HepG2 (cell line): ENCODE results near the gene SGSH. TPM values are rescaled to one million over a fixed set of nuclear protein-coding genes. Genes with fewer than 3 reads are reported as not detected.

Source experiments
- ARHGAP35 ChIP-seq: sonication (generic); formaldehyde crosslinking; IDR thresholded peaks from 2 replicates; pipeline ENCODE4 v1.9.0; 2022; ENCODE audit warnings: mild to moderate bottlenecking, inconsistent platforms, moderate library complexity, missing genetic modification reagents, borderline replicate concordance
- HNRNPL ChIP-seq: fragments of 200-400 bp; formaldehyde crosslinking; IDR thresholded peaks from 2 replicates; pipeline ENCODE4 v1.6.1; 2017; ENCODE audit warnings: mild to moderate bottlenecking, low read depth, low read length
- SAFB2 ChIP-seq: sonication (generic); formaldehyde crosslinking; IDR thresholded peaks from 2 replicates; pipeline ENCODE4 v1.5.1; 2020; ENCODE audit warnings: missing genetic modification reagents, low read depth, mild to moderate bottlenecking, borderline replicate concordance
- SIX4 ChIP-seq: sonication (generic); formaldehyde crosslinking; IDR thresholded peaks from 2 replicates; pipeline ENCODE4 v1.4.0; 2020; ENCODE audit warnings: missing genetic modification reagents
- SP4 ChIP-seq: sonication (generic); formaldehyde crosslinking; IDR thresholded peaks from 2 replicates; pipeline ENCODE4 v1.8.1; 2023; ENCODE audit warnings: mild to moderate bottlenecking, missing genetic modification reagents
- SYNCRIP ChIP-seq: fragments of 200-400 bp; formaldehyde crosslinking; IDR thresholded peaks from 2 replicates; pipeline ENCODE4 v1.6.1; 2018; ENCODE audit warnings: mild to moderate bottlenecking, low read depth, low read length; ENCODE audit not compliant: insufficient read depth
- TOE1 ChIP-seq: sonication (generic); formaldehyde crosslinking; IDR thresholded peaks from 2 replicates; pipeline ENCODE4 v1.4.0; 2020; ENCODE audit warnings: mild to moderate bottlenecking, missing genetic modification reagents
- ZFP37 ChIP-seq: sonication (generic); formaldehyde crosslinking; IDR thresholded peaks from 2 replicates; pipeline ENCODE4 v1.4.0; 2020; ENCODE audit warnings: missing genetic modification reagents, borderline replicate concordance
- ZNF329 ChIP-seq: sonication (generic); formaldehyde crosslinking; IDR thresholded peaks from 2 replicates; pipeline ENCODE4 v1.9.0; 2021; ENCODE audit warnings: low read depth, mild to moderate bottlenecking, missing genetic modification reagents
- ZNF7 ChIP-seq: IDR thresholded peaks from 2 replicates; pipeline ENCODE4 v1.6.1; 2016; ENCODE audit warnings: missing biosample characterization, missing genetic modification reagents
- ZNF703 ChIP-seq: sonication (generic); formaldehyde crosslinking; IDR thresholded peaks from 2 replicates; pipeline ENCODE4 v1.5.1; 2020; ENCODE audit warnings: missing genetic modification reagents, mild to moderate bottlenecking, moderate library complexity, borderline replicate concordance
- ZNF749 ChIP-seq: sonication (generic); formaldehyde crosslinking; IDR thresholded peaks from 2 replicates; pipeline ENCODE4 v1.8.0; 2022; ENCODE audit warnings: mild to moderate bottlenecking, missing genetic modification reagents, moderate library complexity, borderline replicate concordance
- polyA plus RNA-seq, 8 experiments: library from polyadenylated mRNA; depleted of rRNA in 3 of 8; stranded (reverse) in 7 of 8; unstranded in 1 of 8; fragments of >200 nt; fragmentation: Illumina TruSeq in 4 of 8; extraction: Trizol in 4 of 8; gene quantifications; 2 replicates each; pipeline versions ENCODE4 v1.2.1 to v1.2.3, GENCODE V29; 2011 to 2016; ENCODE audit warnings: low read depth in 4 of 8, missing spikeins in 1 of 8, mixed read lengths in 1 of 8; ENCODE audit not compliant: insufficient read depth in 1 of 8
- total RNA-seq, 5 experiments: library from RNA; depleted of rRNA; stranded (reverse); fragments of >200 nt; fragmentation: Illumina TruSeq; extraction: Trizol; gene quantifications; 2 replicates each; pipeline ENCODE4 v1.2.3, GENCODE V29; 2016; ENCODE audit warnings: low read depth in 1 of 5
- TF ChIP-seq, protein P1 (sequence below): sonication (generic); formaldehyde crosslinking; IDR thresholded peaks from one replicate; pipeline ENCODE4 v1.5.1; 2020; ENCODE audit warnings: mild to moderate bottlenecking, missing genetic modification reagents; ENCODE audit errors: not compliant biosample characterization
- TF ChIP-seq, protein P2 (sequence below): sonication (generic); formaldehyde crosslinking; IDR thresholded peaks from 2 replicates; pipeline ENCODE4 v1.9.0; 2021; ENCODE audit warnings: mild to moderate bottlenecking, missing genetic modification reagents

The SGSH gene
- total and polyA plus RNA-seq, 2 of the 13 experiments (the other 11 are each of a cell fraction or from before 2014, with no cell fraction given) = 12.2 to 17.6 TPM

DNA sequence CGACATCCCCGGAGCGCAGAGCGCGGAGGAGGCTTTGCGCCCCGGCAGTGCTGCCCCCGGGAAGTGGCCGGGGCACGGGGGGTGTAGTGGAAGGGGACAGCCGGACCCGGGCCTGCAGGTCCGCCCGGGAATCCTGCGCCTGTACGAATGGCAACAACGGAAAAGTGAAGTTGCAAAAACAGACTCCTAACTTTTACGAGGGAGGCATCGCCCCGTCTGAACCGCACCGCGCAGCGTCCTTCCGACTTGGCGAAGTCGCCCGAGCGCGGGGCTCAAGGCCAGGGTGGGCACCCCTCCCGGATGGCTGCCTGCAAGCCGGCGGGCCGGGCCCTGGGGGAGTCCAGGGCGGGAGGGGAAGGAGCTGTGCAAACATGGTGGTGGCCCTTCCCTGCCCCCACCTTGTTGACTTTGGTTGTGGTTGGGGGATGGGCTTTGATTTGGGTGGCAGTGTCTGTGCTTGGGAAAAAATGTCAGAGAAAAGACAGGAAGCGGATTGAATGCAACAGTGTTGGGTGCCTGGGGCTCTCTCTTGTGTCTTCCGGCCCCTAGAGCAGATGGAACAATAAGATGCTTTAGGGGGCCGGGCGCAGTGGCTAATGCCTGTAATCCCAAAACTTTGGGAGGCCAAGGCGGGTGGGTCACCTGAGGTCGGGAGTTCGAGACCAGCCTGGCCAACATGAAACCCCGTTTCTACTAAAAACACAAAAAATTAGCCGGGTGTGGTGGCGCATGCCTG lies 41.2 kb upstream of the SGSH start (continued):
- TF ChIP-seq, protein P1, sequence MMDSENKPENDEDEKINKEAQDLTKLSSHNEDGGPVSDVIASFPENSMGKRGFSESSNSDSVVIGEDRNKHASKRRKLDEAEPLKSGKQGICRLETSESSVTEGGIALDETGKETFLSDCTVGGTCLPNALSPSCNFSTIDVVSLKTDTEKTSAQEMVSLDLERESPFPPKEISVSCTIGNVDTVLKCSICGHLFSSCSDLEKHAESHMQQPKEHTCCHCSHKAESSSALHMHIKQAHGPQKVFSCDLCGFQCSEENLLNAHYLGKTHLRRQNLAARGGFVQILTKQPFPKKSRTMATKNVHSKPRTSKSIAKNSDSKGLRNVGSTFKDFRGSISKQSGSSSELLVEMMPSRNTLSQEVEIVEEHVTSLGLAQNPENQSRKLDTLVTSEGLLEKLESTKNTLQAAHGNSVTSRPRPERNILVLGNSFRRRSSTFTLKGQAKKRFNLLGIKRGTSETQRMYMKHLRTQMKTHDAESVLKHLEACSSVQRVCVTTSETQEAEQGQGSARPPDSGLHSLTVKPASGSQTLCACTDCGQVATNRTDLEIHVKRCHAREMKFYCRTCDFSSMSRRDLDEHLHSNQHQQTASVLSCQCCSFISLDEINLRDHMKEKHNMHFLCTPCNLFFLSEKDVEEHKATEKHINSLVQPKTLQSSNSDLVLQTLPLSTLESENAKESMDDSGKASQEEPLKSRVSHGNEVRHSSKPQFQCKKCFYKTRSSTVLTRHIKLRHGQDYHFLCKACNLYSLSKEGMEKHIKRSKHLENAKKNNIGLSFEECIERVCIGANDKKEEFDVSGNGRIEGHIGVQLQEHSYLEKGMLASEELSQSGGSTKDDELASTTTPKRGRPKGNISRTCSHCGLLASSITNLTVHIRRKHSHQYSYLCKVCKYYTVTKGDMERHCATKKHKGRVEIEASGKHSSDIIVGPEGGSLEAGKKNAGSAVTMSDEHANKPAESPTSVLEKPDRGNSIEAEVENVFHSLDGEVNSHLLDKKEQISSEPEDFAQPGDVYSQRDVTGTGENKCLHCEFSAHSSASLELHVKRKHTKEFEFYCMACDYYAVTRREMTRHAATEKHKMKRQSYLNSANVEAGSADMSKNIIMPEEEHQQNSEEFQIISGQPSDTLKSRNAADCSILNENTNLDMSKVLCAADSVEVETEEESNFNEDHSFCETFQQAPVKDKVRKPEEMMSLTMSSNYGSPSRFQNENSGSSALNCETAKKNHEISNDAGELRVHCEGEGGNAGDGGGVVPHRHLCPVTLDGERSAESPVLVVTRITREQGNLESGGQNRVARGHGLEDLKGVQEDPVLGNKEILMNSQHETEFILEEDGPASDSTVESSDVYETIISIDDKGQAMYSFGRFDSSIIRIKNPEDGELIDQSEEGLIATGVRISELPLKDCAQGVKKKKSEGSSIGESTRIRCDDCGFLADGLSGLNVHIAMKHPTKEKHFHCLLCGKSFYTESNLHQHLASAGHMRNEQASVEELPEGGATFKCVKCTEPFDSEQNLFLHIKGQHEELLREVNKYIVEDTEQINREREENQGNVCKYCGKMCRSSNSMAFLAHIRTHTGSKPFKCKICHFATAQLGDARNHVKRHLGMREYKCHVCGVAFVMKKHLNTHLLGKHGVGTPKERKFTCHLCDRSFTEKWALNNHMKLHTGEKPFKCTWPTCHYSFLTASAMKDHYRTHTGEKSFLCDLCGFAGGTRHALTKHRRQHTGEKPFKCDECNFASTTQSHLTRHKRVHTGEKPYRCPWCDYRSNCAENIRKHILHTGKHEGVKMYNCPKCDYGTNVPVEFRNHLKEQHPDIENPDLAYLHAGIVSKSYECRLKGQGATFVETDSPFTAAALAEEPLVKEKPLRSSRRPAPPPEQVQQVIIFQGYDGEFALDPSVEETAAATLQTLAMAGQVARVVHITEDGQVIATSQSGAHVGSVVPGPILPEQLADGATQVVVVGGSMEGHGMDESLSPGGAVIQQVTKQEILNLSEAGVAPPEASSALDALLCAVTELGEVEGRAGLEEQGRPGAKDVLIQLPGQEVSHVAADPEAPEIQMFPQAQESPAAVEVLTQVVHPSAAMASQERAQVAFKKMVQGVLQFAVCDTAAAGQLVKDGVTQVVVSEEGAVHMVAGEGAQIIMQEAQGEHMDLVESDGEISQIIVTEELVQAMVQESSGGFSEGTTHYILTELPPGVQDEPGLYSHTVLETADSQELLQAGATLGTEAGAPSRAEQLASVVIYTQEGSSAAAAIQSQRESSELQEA (CRISPR knock-in tag) = peak; percentile 39
- TF ChIP-seq ZNF703 (CRISPR knock-in tag) (peak; percentile 94), HNRNPL (0 out of 2 replicates have a peak, but pooled peaks have one; percentile 66), ZFP37 (CRISPR knock-in tag) (no peak), TOE1 (CRISPR knock-in tag) (no peak), SP4 (peak; percentile 54; the same call in 1 of the 2 replicates), ZNF7 (no peak), SYNCRIP (no peak), SIX4 (CRISPR knock-in tag) (peak; percentile 71), ZNF749 (CRISPR knock-in tag) (peak; percentile 87; the same call in 1 of the 2 replicates), ARHGAP35 (CRISPR knock-in tag) (peak; percentile 63; the same call in 1 of the 2 replicates), ZNF329 (CRISPR knock-in tag) (no peak), SAFB2 (CRISPR knock-in tag) (no peak)
- TF ChIP-seq, protein P2, sequence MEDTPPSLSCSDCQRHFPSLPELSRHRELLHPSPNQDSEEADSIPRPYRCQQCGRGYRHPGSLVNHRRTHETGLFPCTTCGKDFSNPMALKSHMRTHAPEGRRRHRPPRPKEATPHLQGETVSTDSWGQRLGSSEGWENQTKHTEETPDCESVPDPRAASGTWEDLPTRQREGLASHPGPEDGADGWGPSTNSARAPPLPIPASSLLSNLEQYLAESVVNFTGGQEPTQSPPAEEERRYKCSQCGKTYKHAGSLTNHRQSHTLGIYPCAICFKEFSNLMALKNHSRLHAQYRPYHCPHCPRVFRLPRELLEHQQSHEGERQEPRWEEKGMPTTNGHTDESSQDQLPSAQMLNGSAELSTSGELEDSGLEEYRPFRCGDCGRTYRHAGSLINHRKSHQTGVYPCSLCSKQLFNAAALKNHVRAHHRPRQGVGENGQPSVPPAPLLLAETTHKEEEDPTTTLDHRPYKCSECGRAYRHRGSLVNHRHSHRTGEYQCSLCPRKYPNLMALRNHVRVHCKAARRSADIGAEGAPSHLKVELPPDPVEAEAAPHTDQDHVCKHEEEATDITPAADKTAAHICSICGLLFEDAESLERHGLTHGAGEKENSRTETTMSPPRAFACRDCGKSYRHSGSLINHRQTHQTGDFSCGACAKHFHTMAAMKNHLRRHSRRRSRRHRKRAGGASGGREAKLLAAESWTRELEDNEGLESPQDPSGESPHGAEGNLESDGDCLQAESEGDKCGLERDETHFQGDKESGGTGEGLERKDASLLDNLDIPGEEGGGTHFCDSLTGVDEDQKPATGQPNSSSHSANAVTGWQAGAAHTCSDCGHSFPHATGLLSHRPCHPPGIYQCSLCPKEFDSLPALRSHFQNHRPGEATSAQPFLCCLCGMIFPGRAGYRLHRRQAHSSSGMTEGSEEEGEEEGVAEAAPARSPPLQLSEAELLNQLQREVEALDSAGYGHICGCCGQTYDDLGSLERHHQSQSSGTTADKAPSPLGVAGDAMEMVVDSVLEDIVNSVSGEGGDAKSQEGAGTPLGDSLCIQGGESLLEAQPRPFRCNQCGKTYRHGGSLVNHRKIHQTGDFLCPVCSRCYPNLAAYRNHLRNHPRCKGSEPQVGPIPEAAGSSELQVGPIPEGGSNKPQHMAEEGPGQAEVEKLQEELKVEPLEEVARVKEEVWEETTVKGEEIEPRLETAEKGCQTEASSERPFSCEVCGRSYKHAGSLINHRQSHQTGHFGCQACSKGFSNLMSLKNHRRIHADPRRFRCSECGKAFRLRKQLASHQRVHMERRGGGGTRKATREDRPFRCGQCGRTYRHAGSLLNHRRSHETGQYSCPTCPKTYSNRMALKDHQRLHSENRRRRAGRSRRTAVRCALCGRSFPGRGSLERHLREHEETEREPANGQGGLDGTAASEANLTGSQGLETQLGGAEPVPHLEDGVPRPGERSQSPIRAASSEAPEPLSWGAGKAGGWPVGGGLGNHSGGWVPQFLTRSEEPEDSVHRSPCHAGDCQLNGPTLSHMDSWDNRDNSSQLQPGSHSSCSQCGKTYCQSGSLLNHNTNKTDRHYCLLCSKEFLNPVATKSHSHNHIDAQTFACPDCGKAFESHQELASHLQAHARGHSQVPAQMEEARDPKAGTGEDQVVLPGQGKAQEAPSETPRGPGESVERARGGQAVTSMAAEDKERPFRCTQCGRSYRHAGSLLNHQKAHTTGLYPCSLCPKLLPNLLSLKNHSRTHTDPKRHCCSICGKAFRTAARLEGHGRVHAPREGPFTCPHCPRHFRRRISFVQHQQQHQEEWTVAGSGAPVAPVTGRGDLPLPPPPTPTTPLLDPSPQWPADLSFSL (CRISPR knock-in tag) = 0 out of 2 replicates have a peak, but pooled peaks have one; percentile 24
